ENCODE measurements around the gene HCN1.

DNA sequence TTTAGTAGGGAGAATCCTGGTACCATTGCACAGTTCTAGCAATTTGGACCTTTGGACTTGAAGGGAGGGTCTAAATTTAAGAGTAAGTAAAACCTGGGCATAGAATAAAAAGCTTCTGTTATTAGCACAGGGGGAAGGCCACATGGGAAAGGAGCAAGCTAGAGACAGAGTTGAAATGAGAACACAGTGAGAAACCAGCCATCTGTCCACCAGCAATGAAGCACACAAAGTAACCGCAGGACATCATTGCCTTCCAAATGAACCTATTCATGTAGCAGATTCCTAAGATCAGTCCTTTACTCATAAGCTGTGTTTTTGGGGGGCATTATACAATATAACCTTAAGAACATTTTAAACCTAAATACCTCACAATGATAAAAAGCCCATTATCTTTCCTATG is 407.4 kb downstream of the HCN1 start:
- TF ChIP-seq GATA2 (IDR thresholded peaks at IDR 0.05; ENCODE audit: low read depth, low read length) = no peak
- TF ChIP-seq GATA3 (IDR thresholded peaks at IDR 0.05; ENCODE audit: low read depth, low read length) = no peak

Data from SH-SY5Y (cell line).